ENCODE data around the gene EEFSEC. TPM values are rescaled to one million over a fixed set of nuclear protein-coding genes. Genes with fewer than 3 reads are reported as not detected.

EEFSEC gene
- total RNA-seq, 1 experiment from 2014 or later: 9.5 TPM

GRCh38 chr3:128358156-128358895, 205.0 kb downstream of the EEFSEC start:
- H4K8ac ChIP-seq (replicated peaks; ENCODE audit: insufficient read length, low read depth, low read length): no peak overlapping the region
- no peaks in the 10 kb centered on the region for H3K4me1 ChIP-seq (ENCODE audit: insufficient read depth, low read length)
- H3K79me1 ChIP-seq (ENCODE audit: insufficient read depth, low read depth, low read length, poor library complexity, severe bottlenecking): no peaks in the 10 kb centered on the region
- no peak overlapping the region for H3K18ac ChIP-seq (ENCODE audit: insufficient read length, low read depth, low read length)
- Mint-ChIP-seq H3K9me3 (no peaks in the 10 kb centered on the region), H3K36me3 (ENCODE audit: insufficient read depth in 1 of 3, low read depth in 3 of 3) (peaks cover 0 to 3% (median 0%) of the 10 kb centered on the region in 3 experiments; a peak in 2 of 7 replicates), H3K4me1 (0 out of 4 replicates have a peak, but pooled peaks cover 0 to 2% of the 10 kb centered on the region in 2 experiments), H3K4me3 (no peak overlapping the region), H3K27me3 (ENCODE audit: low read depth) (no peaks in the 10 kb centered on the region), H3K27ac (no peak overlapping the region)
- no peaks in the 10 kb centered on the region for H3K27me3 ChIP-seq (ENCODE audit: insufficient read depth, low read length)
- H2BK5ac ChIP-seq (ENCODE audit: insufficient read length, low read length): no peak overlapping the region
- WGBS (ENCODE audit: extremely low coverage, insufficient read length, low lambda C conversion rate): no CpG with 5 or more reads among the region's 17 CpGs
- no peak overlapping the region for H3K4me2 ChIP-seq (ENCODE audit: insufficient read depth, insufficient read length, low read length)
- no peak overlapping the region for H2BK120ac ChIP-seq (ENCODE audit: low read depth, low read length, poor library complexity, severe bottlenecking)
- no peak overlapping the region for H4K91ac ChIP-seq (ENCODE audit: insufficient read length, low read depth, low read length)
- no peak overlapping the region for H3K56ac ChIP-seq (ENCODE audit: insufficient read length, low read depth, low read length)
- DNase-seq: no peak
- H2BK20ac ChIP-seq (ENCODE audit: low read depth, low read length, poor library complexity, severe bottlenecking): no peak overlapping the region
- no peaks in the 10 kb centered on the region for H3K79me2 ChIP-seq (ENCODE audit: insufficient read depth, low read length)
- no peak overlapping the region for H3T11ph ChIP-seq (ENCODE audit: low read length)
- H2AK5ac ChIP-seq (ENCODE audit: insufficient read length, low read length): no peak overlapping the region
- no peak overlapping the region for H3K27ac ChIP-seq (ENCODE audit: insufficient read length, low read depth, low read length)
- H3K9ac ChIP-seq (ENCODE audit: extremely low read depth, insufficient read length, low read length): no peak overlapping the region
- no peaks in the 10 kb centered on the region for H3K23me2 ChIP-seq (ENCODE audit: insufficient read length, low read depth, low read length, poor library complexity, severe bottlenecking)
- no peak overlapping the region for H2BK12ac ChIP-seq (ENCODE audit: insufficient read length, low read depth, low read length)
- no peaks in the 10 kb centered on the region for H3K9me3 ChIP-seq (ENCODE audit: control insufficient read depth, low read depth, low read length)
- no peak overlapping the region for H3K14ac ChIP-seq (ENCODE audit: insufficient read depth, low read length)
- H2BK15ac ChIP-seq (ENCODE audit: low read depth, low read length): no peak overlapping the region
- no peak overlapping the region for H3K4ac ChIP-seq (ENCODE audit: low read depth, low read length)
- no peak overlapping the region for H2AFZ ChIP-seq (ENCODE audit: low read length)
- H3K23ac ChIP-seq (ENCODE audit: insufficient read length, low read depth, low read length): no peak overlapping the region
- H4K20me1 ChIP-seq (ENCODE audit: control insufficient read depth, insufficient read depth, insufficient read length): no peaks in the 10 kb centered on the region
- H4K5ac ChIP-seq (ENCODE audit: insufficient read length, low read depth, low read length): no peak overlapping the region
- TF ChIP-seq CTCF (conservative IDR thresholded peaks at IDR 0.05): no peak
